PFSK-1 (cell line): ENCODE results near the gene ZNF185.

ENCODE experiments used
- FOXP2 ChIP-seq: optimal IDR thresholded peaks from 2 replicates; pipeline ENCODE3; 2011; ENCODE audit warnings: borderline replicate concordance, control low read depth, inconsistent platforms; ENCODE audit not compliant: insufficient read depth; ENCODE audit errors: extremely low read length, extremely low read depth
- POLR2AphosphoS5 ChIP-seq: IDR thresholded peaks from 2 replicates; pipeline ENCODE4 v1.6.1; 2012; ENCODE audit warnings: low read depth, mild to moderate bottlenecking, control low read depth, low read length, moderate library complexity
- SIN3A ChIP-seq: IDR thresholded peaks from 2 replicates; pipeline ENCODE4 v1.6.1; 2012; ENCODE audit warnings: mild to moderate bottlenecking, low read length, moderate library complexity, borderline replicate concordance; ENCODE audit not compliant: insufficient read depth
- TAF1 ChIP-seq: IDR thresholded peaks from 2 replicates; pipeline ENCODE4 v1.6.1; 2012; ENCODE audit warnings: low read length, control low read depth, borderline replicate concordance; ENCODE audit not compliant: insufficient read depth
- TF ChIP-seq, protein P1 (sequence below), 2 experiments: IDR thresholded peaks; 2 replicates each; pipeline versions ENCODE4 v1.6.1 to v1.8.0; 2011 to 2012; ENCODE audit warnings: low read depth in 2 of 2, low read length in 2 of 2, control low read depth in 1 of 2, inconsistent platforms in 1 of 2, mild to moderate bottlenecking in 1 of 2, moderate library complexity in 1 of 2; ENCODE audit not compliant: insufficient read depth in 1 of 2

Gene ZNF185

DNA sequence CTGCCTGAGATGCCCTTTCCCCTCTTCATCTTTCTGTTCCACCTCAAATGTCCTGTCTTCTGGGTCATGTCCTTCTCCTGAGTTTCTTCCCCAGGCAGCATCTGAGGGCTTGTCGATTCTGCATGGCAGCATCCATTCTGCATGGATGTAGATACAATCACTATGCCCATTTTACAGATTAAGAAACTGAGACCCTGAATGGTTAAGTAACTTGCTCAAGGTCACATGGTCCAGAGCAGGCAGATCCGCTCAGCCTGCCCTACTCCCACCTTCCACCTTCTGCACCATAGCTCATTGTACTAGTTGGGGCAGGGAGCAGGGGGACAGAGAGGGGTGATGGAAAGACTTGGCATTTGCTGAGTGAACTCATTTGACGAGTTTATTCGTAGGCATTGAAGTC, 32.0 kb downstream of the ZNF185 start:
- TF ChIP-seq POLR2AphosphoS5 (no peak), SIN3A (no peak)

DNA sequence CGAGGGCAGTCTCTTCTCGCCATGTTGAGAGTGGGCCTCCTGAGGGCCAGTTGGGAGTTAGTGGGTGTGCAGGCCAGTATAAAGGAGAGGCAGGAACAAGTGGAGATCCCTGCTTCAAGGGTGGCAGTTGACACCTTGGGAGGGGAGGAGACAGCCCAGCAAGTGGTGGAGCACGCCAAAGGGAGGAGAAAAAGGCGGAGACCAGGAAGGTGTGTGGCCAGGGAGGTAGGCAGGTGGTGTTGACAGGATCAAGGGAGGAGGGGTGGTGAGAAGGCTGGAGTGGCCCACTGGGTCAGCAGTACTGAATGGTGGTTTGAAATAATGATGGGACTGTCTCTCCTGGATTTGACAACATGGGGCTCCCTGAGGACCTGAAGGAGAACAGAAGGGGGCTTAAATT, 32.6 kb downstream of the ZNF185 start:
- TF ChIP-seq, protein P1, sequence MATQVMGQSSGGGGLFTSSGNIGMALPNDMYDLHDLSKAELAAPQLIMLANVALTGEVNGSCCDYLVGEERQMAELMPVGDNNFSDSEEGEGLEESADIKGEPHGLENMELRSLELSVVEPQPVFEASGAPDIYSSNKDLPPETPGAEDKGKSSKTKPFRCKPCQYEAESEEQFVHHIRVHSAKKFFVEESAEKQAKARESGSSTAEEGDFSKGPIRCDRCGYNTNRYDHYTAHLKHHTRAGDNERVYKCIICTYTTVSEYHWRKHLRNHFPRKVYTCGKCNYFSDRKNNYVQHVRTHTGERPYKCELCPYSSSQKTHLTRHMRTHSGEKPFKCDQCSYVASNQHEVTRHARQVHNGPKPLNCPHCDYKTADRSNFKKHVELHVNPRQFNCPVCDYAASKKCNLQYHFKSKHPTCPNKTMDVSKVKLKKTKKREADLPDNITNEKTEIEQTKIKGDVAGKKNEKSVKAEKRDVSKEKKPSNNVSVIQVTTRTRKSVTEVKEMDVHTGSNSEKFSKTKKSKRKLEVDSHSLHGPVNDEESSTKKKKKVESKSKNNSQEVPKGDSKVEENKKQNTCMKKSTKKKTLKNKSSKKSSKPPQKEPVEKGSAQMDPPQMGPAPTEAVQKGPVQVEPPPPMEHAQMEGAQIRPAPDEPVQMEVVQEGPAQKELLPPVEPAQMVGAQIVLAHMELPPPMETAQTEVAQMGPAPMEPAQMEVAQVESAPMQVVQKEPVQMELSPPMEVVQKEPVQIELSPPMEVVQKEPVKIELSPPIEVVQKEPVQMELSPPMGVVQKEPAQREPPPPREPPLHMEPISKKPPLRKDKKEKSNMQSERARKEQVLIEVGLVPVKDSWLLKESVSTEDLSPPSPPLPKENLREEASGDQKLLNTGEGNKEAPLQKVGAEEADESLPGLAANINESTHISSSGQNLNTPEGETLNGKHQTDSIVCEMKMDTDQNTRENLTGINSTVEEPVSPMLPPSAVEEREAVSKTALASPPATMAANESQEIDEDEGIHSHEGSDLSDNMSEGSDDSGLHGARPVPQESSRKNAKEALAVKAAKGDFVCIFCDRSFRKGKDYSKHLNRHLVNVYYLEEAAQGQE (IDR thresholded peaks at IDR 0.05; ENCODE audit: insufficient read depth in 1 of 2, low read depth in 2 of 2, low read length in 2 of 2) = no peak
- no peak for TF ChIP-seq FOXP2
- no peak for TF ChIP-seq TAF1
- no peak for TF ChIP-seq POLR2AphosphoS5
- no peak for TF ChIP-seq SIN3A

DNA sequence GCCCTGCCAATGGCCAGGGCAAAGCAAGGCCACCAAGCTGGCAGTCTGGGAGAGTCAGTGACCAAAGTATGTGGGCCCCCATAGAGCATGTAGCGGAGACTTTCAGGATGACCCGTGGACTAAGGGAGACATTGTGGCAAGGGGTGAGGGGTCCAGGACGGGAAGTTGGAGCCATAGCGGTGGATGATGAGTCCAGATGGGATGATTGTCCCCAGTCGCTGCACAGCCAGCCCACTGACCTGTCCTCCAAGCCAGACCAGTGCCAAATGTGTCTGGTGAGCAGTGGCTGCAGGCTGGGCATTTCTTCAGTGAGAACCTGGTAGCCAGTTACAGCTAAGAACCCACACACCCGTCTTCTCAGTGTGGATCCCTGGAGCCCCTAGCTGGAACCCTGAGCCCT, 34.3 kb downstream of the ZNF185 start:
- TF ChIP-seq, protein P1 (IDR thresholded peaks at IDR 0.05; ENCODE audit: insufficient read depth in 1 of 2, low read depth in 2 of 2, low read length in 2 of 2) = no peak
- TF ChIP-seq POLR2AphosphoS5 = no peak
- TF ChIP-seq FOXP2 = no peak
- TF ChIP-seq SIN3A = no peak
- TF ChIP-seq TAF1 = no peak

DNA sequence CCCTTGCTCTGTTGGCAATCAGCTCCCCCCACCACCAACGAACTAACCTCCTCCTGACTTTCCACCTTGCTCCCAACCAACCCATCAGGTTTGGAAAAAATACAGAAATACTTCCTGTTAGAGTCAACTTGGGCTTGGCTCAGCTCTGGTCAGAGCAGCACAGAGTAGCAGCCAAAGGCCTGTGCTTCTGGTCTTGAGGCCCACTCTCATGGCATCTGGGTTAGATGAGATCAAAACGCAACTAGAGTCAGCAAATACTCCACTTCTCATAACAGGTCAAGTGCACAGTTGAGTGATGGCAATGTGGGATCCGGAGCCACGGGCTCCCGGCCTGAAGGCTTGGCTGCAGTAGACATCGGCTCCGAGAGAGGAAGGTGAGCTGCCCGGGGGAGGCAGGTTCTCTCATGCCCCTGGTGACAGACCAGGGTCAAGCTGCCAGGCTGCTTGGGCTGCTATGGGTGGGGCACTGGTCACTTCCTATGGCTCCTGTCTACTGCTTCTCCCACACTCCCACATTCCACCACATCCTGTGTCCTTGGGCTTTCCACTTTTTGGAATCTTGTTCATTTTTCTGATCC, 34.8 kb downstream of the ZNF185 start:
- TF ChIP-seq, protein P1 (IDR thresholded peaks at IDR 0.05; ENCODE audit: insufficient read depth in 1 of 2, low read depth in 2 of 2, low read length in 2 of 2) = no peak
- no peak for TF ChIP-seq FOXP2
- no peak for TF ChIP-seq TAF1
- no peak for TF ChIP-seq SIN3A
- TF ChIP-seq POLR2AphosphoS5 = no peak

DNA sequence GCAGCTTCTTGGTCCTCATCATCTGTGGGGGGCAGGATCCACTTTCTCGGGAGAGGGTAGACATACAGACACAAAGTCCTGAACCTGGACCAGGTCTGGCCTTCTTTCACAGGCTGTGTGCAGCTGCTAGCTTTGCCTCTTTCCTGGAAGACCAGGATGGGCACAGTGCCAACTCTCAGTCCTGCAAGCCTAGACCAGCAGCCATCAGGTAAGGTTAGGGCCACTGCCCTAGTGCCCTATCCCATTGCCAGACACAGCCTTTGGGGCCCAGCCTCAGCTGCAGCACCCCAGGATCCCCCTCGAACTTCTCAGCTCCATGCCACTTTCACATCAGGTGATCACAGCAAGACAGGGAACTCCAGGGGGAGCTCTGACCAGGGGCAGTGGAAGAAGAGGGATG, 38.4 kb downstream of the ZNF185 start:
- TF ChIP-seq FOXP2 (no peak), TAF1 (no peak), POLR2AphosphoS5 (no peak), SIN3A (no peak)
- TF ChIP-seq, protein P1 (IDR thresholded peaks at IDR 0.05; ENCODE audit: insufficient read depth in 1 of 2, low read depth in 2 of 2, low read length in 2 of 2) = no peak
